ENCODE results near the gene ROBO1. TPM values are rescaled to one million over a fixed set of nuclear protein-coding genes. Genes with fewer than 3 reads are reported as not detected.

Gene ROBO1
- total RNA-seq, 1 experiment from 2014 or later, result 24.7 TPM

DNA sequence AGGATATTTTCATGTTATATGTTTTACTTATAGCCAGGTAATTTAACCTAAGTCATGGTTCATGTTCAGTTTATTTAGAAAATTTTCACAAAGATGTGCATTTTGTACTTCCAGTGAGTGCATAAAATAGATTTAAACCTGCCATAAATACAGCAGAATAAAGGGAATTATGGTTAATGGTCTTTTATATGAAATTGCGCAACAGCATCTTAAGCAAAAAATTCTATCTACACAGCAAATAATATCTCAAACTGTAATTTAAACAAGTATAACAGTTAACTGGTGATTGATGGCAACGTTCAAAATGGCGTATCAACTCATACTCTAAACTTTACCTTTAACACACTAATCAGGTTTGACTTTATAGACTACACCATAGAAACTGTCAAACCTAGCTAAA, 97.6 kb downstream of the ROBO1 start:
- no peak for DNase-seq (ENCODE audit: low spot score)

DNA sequence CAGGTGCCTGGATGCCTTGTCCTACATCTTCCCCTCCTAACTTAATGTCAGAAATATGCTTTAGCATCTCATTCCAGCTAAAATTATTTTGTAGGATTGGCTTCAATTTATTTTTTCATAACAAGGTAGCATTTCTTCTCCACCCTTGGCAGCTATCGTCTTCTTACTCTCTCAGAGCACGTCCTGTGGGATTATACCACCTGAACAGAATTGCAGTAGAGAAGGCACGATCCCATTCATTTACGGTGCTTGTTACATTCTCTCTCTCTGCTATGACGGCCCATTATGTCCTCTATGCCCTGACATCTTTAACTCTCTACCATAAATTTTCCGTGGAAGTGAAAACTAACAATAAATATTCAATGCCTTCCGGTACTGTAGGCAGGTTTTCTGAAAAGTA, 103.3 kb downstream of the ROBO1 start:
- no peak for DNase-seq (ENCODE audit: low spot score)

DNA sequence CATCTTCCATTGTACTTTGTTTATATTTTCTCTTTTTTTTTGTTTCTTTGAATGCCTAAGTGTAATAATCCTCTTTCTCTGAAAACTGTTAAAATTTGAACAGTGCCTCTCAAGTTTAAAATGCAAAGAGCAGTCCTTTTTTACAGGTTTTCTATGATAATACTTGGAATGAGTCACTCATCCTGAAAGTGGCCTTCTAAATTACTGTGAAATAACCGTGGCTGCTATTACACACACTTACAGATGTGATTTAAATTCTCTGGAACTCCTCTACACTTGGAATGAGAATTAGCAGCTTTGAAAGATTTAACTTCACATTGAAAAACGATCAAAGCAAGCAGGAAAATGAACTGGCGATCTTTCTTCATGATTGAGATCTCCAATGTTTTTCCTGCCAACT, 105.9 kb downstream of the ROBO1 start:
- no peak for DNase-seq (ENCODE audit: low spot score)

DNA sequence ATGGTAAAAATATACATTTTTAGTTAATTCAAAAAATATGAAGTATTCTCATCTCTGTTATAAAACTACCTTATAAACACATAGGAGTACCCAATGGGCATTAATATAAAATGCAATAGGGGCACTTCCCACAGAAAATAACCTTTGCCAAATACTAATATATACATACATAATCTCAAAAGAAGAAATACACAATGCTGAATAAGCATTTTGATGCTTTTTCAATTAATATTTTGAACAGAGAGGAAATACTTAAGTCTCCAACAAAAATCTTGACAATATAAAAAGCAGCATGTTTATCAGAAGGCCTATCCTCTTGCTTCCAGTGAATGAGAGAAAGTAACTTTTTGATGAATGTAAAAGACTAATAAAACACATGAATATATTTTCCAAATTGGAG, 110.7 kb downstream of the ROBO1 start:
- DNase-seq (ENCODE audit: low spot score), result no peak

DNA sequence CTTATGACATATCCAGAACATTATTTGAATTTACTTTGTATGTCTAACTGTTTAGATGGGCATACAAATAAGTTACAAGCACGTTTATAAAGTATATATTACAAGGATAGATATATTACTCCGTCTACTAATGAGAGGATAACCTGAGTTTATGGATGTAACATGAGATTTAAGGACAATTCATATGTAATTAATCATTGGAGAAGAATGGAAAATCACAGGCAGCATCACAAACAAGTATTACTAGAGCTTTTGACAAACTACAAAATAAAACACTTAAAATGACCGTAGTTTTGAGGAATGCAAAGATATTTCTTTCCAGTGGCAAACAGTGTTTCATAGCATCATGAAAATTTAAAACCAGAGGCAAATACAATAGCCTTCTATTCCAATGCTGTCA, 113.8 kb downstream of the ROBO1 start:
- no peak for DNase-seq (ENCODE audit: low spot score)

DNA sequence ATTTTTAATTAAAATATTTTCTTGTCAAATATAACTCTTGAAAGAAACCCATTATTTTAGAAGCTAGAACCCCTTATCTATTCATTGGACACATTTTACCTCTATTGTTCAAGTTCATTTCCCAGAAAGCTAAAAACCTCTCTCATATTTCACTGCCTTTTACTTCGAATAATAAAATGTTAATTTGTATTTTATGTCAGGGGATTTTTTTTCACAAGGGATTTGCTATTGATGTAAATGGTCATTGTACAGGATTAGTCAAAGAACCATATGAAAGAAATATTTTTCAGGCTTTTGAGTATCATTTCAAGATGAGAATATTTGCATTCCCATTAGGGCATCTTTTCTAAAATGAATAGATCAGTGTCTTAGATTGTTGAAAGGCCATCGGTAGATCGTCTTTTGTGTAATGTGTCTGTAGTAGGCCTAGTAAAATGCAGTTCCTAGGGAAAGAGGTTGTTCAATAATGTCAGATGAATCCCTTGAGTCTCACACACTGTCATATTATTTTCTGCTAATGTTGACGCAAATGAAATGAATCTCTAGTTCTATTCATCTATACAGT, 114.5 kb downstream of the ROBO1 start:
- no peak for DNase-seq (ENCODE audit: low spot score)

DNA sequence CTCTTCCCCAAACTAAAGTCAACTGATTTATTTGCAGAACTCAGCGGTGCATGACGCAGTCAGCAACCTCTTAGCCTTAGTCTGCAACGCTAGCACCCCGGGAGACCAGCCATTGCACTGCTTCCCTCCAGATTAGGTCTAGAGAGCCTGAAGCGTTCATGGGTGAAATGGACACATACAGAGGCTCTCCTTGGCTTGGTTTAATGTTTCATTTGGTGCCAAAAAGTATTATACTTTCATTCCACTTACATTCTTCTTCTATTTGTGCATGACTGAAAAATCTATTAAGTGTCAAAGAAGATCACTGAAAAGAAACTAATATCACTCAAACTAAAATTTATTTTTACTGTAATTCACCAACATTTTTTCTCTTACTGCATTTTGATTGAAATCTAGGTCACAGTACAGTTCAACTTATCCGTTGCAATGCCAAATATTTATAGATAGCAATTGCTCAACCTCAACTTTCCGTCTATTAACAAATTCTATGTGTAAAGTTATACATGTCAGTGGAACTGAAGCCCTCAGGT, 116.2 kb downstream of the ROBO1 start:
- no peak for DNase-seq (ENCODE audit: low spot score)

DNA sequence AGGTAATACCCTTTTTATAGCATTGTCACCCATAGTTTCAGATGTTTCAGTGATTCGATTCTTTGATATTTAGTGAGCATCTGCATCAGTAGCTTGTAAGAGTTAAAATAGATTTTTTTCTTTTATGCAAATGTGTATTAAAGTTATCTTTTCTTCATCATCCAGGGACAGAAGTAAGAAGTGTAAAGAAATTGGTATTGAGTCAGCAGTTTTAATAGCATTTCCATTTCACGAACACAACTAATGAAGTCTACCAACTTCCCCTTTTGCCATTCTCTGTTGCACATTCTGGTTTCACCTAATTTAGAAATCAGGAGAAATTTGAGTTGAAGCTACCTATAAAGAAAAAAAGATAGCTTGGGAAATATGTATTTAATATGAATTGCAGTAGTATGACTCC, 127.9 kb downstream of the ROBO1 start:
- no peak for DNase-seq (ENCODE audit: low spot score)

DNA sequence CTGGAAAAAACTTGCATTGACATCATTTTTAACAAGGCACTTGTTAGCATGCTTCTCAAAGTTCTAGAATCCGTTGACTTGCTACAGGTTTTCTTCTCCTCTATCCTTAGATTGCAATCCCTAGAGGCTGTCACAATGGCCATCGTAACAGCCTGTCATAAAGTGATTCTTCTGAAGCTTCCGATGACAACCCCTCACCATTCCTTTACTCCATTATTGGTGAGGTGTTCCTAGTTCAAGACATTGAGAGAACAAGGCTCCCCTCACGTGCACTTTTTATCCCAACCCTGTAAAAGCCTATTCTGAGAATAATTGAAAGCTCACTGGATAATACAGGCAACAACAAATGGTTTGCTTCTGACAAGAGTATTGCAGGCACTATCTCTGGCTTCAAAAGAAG, 131.4 kb downstream of the ROBO1 start:
- DNase-seq (ENCODE audit: low spot score), result no peak

DNA sequence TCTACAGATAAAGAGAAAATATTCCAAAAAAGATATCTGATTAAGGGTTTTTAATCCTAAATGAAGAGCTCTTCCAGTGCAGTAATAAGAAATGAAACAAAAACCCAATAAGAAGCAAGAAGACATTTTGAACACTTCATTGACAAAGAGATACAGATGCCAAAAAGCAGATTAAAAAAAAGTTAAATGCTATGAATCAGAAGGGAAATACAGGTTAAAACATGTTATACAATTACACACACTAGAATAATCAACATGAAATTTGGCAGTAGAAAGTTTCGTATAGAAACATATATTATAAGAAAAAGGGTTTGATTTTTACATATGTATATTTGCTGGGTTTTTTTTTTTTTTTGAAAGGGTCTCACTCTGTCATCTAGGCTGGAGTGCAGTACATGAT, 135.0 kb downstream of the ROBO1 start:
- DNase-seq (ENCODE audit: low spot score), result no peak

DNA sequence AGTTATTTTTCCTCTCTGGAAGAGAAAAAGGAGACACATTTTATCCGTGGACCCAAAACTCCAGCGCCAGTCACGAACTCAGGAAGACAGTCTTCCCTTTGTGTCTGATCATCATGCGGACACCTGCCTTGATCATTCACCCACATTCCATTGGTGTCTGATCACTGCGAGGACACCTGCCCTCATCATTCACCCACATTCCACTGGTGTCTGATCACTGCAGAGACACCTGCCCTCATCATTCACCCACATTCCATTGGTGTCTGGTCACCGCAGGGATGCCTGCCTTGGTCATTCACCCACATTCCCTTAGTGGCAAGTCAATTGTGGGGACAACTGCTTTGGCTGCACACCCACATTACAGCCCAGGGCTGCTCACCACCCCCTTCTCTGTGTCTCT, 148.9 kb downstream of the ROBO1 start:
- no peak for DNase-seq (ENCODE audit: low spot score)

DNA sequence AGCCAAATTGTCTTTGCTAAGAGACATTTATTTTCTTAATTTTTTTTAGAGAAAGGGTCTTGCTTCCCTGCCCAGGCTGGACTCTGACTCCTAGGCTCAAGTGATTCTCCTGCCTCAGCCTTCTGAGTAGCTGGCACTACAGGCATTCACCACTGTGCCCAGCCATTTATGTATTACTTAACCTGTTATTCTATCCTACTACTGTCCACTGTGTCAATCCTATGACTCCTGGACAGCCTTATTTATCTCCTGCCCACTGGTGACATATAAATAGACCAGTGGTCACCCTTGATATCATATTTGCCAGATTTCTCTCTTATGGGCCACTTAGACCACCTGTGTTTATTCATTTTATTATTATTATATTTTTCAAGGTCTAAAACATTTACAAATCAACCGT, 161.4 kb downstream of the ROBO1 start:
- no peak for DNase-seq (ENCODE audit: low spot score)

DNA sequence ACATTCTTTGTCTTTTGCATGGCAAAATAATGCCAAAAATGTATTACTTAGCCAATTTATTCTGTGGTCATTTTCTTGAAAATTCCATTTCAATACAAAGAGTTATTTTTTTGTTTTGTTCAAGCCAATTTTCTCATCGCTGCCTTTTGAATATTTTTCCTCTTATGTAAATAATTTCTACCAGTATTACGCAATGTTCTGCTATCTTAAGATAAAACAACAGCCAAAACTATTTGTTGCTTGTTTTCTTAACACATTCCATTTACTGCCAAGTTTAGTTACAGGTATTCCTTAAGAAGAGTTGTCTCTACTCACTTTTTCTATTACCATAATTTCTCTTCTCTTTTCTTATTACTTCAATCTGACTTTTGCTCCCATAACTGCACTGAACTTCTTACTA, 163.1 kb downstream of the ROBO1 start:
- no peak for DNase-seq (ENCODE audit: low spot score)

DNA sequence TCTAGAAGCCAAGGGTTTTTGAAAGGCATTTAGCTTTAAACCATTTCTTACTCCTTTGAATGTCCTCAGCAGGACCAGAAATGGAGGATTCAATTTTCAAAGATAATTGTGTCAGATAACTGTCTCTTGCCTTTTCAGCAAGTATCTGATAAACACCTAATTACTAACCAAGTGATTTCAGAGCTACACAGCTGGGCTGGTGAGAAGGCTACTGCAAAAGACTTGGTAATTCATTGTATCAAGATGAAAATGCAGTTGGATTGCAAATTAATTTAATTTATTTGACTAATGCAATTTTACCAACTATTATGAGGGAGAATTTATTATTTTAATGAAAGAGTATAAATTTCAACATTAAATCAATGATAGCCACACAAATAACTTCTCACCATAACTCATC, 165.4 kb downstream of the ROBO1 start:
- no peak for DNase-seq (ENCODE audit: low spot score)

DNA sequence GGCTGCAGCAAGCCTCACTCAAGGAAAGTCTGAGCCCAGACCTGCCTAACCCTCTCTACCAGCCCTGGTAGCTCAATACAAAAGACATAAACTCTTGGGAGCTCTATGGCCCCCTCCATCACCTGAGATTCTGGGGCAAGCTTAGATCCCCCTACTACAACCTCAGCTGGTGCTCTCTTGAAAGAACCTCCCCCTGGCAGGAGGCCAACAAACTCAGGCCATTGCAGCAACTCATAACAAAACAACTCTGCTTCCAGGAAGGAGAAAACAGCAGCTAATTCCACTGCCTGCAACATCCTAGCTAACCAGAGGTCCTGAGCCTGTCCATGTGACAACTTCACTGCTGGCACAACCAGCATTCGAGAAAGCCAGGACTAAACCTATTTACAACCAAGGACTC, 169.2 kb downstream of the ROBO1 start:
- DNase-seq (ENCODE audit: low spot score), result no peak

DNA sequence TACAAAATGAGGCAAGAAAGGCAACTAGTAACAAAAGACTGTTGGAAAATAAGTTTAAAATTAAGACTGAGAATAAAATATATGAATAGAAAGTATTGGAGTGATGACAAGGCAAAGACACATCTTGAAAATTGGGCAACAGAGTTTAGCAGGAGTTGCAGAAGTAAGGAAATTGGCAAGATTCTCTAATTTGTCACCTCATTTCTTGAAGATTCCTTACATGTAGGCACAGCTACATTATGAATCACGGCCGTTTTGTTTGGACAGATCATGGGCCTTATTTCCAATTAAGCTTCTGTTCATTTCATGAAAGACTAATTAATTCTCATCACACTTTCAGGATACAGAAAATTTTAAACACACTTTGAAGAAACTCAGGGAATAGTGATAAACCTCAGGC, 170.1 kb downstream of the ROBO1 start:
- DNase-seq (ENCODE audit: low spot score), result no peak

DNA sequence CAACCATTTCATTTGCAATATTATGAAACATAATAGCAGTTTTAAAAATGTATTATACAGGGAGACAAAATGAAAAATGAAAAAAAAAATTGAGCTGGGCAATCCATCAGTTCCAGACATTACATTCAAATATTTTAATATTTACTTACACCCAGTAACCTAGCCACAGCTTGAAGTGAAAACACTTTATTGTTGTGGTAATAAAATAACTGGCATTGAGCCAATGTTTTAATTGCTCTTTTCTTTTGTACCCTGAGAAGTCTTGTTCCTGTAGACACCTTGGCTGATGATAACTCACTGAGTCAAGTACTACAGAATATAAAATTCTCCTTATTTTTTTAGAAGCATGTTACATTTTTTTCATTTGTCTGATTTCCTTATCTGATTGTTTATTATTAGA, 180.6 kb downstream of the ROBO1 start:
- DNase-seq (ENCODE audit: low spot score), result no peak

DNA sequence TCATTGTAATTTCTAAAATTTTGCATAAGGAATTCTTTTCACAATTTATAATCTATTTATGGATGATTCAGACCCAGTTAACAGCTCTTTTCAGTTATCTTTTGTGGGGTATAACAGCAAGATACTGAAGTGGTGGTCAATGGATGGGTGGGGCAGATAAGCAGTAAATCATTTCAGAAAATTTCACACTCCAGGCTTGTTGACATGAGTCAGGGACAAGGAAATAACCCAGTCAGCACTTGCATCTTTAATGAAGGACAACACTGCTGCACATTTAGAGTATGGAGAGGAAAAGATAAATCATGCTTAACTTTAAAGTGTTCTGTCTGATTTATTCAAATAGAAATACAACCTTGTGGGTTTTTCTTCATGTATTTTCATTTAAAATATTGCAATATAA, 181.6 kb downstream of the ROBO1 start:
- DNase-seq (ENCODE audit: low spot score), result no peak

DNA sequence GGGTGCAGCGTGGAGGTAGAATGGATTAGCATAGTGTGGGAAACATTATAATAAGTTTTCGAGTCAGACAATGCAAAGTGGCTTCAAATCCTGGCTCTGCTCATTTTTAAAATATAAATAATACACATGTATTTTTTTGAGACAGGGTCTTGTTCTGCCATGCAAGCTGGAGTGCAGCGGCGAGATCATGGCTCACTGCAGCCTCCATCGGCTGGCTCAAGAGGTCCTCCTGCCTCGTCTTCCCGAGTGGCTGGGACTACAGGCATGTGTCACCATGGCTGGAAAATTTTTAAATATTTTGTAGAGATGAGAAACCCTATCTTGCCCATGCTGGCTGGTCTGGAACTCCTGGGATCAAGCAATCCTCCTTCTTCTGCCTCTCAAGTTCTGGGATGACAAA, 194.9 kb downstream of the ROBO1 start:
- DNase-seq (ENCODE audit: low spot score), result no peak

DNA sequence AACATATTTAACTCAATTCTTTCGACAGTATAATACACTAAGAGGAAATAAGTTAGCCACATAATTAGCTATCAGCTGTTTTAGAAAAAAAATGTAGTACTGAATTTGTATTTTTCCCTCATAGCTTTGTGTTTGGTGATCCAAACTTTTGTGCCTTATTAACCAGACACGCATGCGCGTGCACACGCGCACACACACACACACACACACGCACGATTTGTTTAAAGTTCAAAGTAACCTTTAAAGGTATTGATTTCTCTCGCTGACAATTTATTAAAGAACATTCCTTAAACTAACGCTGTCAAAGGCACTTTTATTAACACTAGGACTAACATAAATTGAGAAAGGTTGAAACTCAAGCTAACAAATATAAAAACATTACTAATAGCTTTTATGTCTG, 198.9 kb downstream of the ROBO1 start:
- DNase-seq (ENCODE audit: low spot score), result no peak

DNA sequence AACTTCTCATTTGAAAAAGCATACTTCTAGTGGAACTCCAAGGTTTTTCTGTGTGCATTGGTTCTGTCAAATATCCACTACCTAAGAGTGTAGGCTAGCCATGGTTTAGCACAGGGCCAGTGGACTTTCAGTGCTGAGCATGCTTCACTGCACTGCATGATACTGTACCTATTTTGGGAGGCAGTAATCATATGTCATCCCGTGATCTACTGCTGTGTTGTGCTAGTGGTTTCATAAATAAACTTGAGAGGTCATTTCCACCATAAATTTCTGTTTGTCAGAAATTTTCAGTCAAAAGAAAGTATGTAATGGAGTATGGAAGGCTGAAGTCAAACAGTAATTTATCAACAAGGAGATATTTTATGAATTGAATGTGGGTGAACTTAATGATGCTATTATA, 203.6 kb downstream of the ROBO1 start:
- no peak for DNase-seq (ENCODE audit: low spot score)

DNA sequence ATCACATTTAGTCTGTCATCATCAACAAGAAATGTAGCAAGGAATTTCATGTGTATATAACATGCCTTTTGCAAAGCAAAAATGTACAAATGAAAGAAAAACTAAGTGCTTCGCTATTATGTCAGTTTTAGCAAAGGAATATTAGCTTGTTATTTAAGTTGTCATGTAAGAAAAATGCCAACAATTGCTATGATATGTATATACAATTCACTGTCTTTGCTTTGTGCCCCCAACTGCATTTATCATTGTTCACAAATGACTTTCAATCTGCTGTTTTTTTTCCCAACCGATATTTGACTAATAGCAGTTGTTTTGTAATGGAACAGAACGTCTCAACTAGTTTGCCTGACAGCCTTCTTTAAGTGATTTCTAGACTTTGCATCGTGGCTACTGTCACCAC, 207.1 kb downstream of the ROBO1 start:
- DNase-seq (ENCODE audit: low spot score), result no peak

DNA sequence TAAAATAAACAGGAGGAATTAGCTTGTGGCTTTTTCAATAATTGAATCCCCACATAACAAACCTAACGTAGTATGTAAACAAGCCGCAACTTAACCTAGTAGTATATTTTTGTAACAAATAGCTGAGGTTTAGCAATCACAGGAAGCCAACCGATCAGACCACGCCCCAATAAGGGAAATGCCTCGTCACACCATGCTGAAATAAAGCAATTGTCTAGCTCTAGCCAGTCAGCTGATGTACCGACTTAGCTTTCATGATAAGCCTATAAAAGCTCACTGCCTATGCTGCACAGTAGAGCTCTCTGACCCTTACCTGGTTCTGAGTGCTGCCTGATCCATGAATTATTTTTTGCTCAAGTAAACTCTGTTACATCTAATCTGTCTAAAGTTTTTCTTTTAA, 208.9 kb downstream of the ROBO1 start:
- peak; percentile 66 for DNase-seq (ENCODE audit: low spot score)

DNA sequence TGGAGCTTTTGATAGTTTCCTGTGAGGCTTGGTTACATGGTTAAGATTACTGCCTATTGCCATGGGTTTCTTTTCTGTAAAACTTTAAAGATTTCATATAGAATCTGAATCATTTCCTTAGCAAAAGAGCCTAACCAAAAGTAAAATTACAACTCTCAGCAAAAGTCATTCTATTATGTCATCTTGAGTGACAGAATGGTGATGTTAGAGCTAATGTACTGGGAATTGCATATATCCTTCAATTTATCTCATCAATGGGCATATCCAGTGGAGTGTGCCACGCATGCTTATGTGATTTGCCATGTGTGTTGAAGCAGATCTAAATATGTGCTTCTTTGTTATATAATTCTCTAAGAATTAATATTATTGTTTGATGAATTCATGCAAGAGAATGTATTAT, 212.1 kb downstream of the ROBO1 start:
- DNase-seq (ENCODE audit: low spot score), result no peak

DNA sequence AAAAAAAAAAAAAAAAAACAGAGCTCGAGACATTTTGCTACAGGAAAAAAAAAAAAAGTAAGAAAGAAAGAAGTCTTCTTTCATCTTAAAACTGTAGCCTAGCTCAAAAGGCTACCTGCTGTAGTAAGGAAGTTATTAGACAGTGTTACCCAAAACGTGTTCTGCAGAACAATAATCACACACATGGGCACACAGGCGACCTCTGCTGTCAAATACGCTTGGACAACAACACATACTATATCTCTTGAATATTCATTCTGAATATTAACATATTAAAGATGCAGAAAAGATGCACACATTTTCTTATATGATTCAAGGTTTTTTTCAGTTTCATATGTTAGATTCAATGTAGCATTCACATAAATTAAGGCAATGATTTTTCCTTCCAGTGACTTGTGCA, 215.8 kb downstream of the ROBO1 start:
- no peak for DNase-seq (ENCODE audit: low spot score)

All from H4 (cell line).